Effector memory CD4-positive, alpha-beta T cell (primary cell): Measurements from ENCODE around the gene GLYATL1B.
"Not testable (repeated sequence)": the region's sequence is repeated elsewhere in the genome, so short reads cannot be mapped to it uniquely, and the experiment has no call there.

Experiments
- DNase-seq, 3 donors: peaks; one replicate each; pipeline ENCODE4 v3.0.0-alpha.2; 2020
- H3K27ac ChIP-seq: 2 replicates; pipeline ENCODE4 v1.7.0; 2013; ENCODE audit warnings: mild to moderate bottlenecking, low read length, moderate library complexity; ENCODE audit not compliant: insufficient read depth, poor library complexity, severe bottlenecking
- H3K27me3 ChIP-seq: replicated peaks from 2 replicates; pipeline ENCODE4 v1.7.0; 2013; ENCODE audit warnings: mild to moderate bottlenecking, low read length; ENCODE audit not compliant: insufficient read depth, control insufficient read depth, poor library complexity, severe bottlenecking
- H3K36me3 ChIP-seq: 2 replicates; pipeline ENCODE4 v1.7.0; 2013; ENCODE audit warnings: mild to moderate bottlenecking, low read length, moderate library complexity; ENCODE audit not compliant: control insufficient read depth, insufficient read depth
- H3K4me1 ChIP-seq: 2 replicates; pipeline ENCODE4 v1.7.0; 2013; ENCODE audit warnings: low read length, mild to moderate bottlenecking; ENCODE audit not compliant: control insufficient read depth, insufficient read depth, poor library complexity, severe bottlenecking
- H3K4me3 ChIP-seq: 2 replicates; pipeline ENCODE4 v1.7.0; 2013; ENCODE audit warnings: low read length, low read depth, mild to moderate bottlenecking; ENCODE audit not compliant: insufficient read depth, poor library complexity, severe bottlenecking
- H3K9me3 ChIP-seq: 2 replicates; pipeline ENCODE4 v1.7.0; 2013; ENCODE audit warnings: mild to moderate bottlenecking, low read length, moderate library complexity; ENCODE audit not compliant: control insufficient read depth
- total RNA-seq, 3 donors: gene quantifications; one replicate each; lab custom pipeline; 2026; lab: John Stamatoyannopoulos, UW

GLYATL1B gene
- 0 reads per million in 3 donors for total RNA-seq

GRCh38 chr11:59086007-59086406 is at the start of gene GLYATL1B:
Gene GLYATL1B, plus strand, starts transcription at chr11:59086307. Its CDS starts 0 bp downstream, at chr11:59086307.
- not testable (repeated sequence) for H3K4me3 ChIP-seq, DNase-seq, H3K27me3 ChIP-seq, H3K4me1 ChIP-seq, H3K27ac ChIP-seq, H3K9me3 ChIP-seq, H3K36me3 ChIP-seq

- not testable (repeated sequence) for DNase-seq, H3K36me3 ChIP-seq, H3K4me3 ChIP-seq, H3K27ac ChIP-seq, H3K27me3 ChIP-seq, H3K9me3 ChIP-seq, H3K4me1 ChIP-seq
These were observed 49.6 kb upstream of the GLYATL1B start for GRCh38 chr11:59036542-59036941.

GRCh38 chr11:59037434-59037833 is 48.7 kb upstream of the GLYATL1B start:
- H3K27ac ChIP-seq, H3K4me1 ChIP-seq, H3K4me3 ChIP-seq, H3K36me3 ChIP-seq, DNase-seq, H3K9me3 ChIP-seq, H3K27me3 ChIP-seq: not testable (repeated sequence)

- DNase-seq = no peak
- Histone ChIP-seq H3K4me3 (no peak overlapping the region), H3K4me1 (no peaks in the 10 kb centered on the region), H3K27ac (no peak overlapping the region), H3K36me3 (no peaks in the 10 kb centered on the region), H3K27me3 (no peaks in the 10 kb centered on the region), H3K9me3 (no peaks in the 10 kb centered on the region)
These were observed 45.5 kb upstream of the GLYATL1B start for GRCh38 chr11:59040607-59041006.

- not testable (repeated sequence) for H3K36me3 ChIP-seq, H3K27me3 ChIP-seq, H3K27ac ChIP-seq, H3K4me1 ChIP-seq, H3K9me3 ChIP-seq, H3K4me3 ChIP-seq, DNase-seq
These were observed 34.7 kb upstream of the GLYATL1B start for GRCh38 chr11:59051383-59051782.

- not testable (repeated sequence) for DNase-seq, H3K4me1 ChIP-seq, H3K27me3 ChIP-seq, H3K27ac ChIP-seq, H3K36me3 ChIP-seq, H3K4me3 ChIP-seq, H3K9me3 ChIP-seq
These were observed 33.8 kb upstream of the GLYATL1B start for GRCh38 chr11:59052355-59052754.

- Histone ChIP-seq H3K36me3 (no peaks in the 10 kb centered on the region), H3K4me3 (no peak overlapping the region), H3K27me3 (no peaks in the 10 kb centered on the region), H3K9me3 (no peaks in the 10 kb centered on the region), H3K27ac (no peak overlapping the region), H3K4me1 (peaks cover 2% of the 10 kb centered on the region)
- peak; percentile 43 to 77 (median 57) for DNase-seq
These were observed 32.7 kb upstream of the GLYATL1B start for GRCh38 chr11:59053387-59053786.

- H3K36me3 ChIP-seq, H3K27ac ChIP-seq, H3K9me3 ChIP-seq, H3K4me1 ChIP-seq, H3K27me3 ChIP-seq: not testable (repeated sequence)
- peak; percentile 47 to 69 (median 60) for DNase-seq
- peak overlapping the region; percentile 44 for H3K4me3 ChIP-seq
These were observed 27.7 kb upstream of the GLYATL1B start for GRCh38 chr11:59058120-59059033.

GRCh38 chr11:59060096-59060495 is 26.0 kb upstream of the GLYATL1B start:
- H3K36me3 ChIP-seq, H3K9me3 ChIP-seq, H3K27me3 ChIP-seq, DNase-seq, H3K4me3 ChIP-seq, H3K4me1 ChIP-seq, H3K27ac ChIP-seq: not testable (repeated sequence)

GRCh38 chr11:59062602-59063529 is 23.2 kb upstream of the GLYATL1B start:
- H3K4me1 ChIP-seq = peaks cover 2% of the 10 kb centered on the region
- no peaks in the 10 kb centered on the region for H3K27me3 ChIP-seq
- DNase-seq = no peak
- H3K9me3 ChIP-seq = no peaks in the 10 kb centered on the region
- H3K27ac ChIP-seq = no peak overlapping the region
- H3K4me3 ChIP-seq = no peak overlapping the region
- H3K36me3 ChIP-seq = no peaks in the 10 kb centered on the region
